Ovary (tissue), 3 donors: ENCODE data around the gene TARM1.

Experiments
- EP300 ChIP-seq: sonication (generic); formaldehyde crosslinking; IDR thresholded peaks from one replicate; pipeline ENCODE4 v1.6.1; 2017; ENCODE audit warnings: antibody characterized with exemption
- POLR2A ChIP-seq: fragments of 450-650 bp; IDR thresholded peaks from one replicate; pipeline ENCODE4 v1.6.1; 2017; ENCODE audit warnings: antibody characterized with exemption, mild to moderate bottlenecking, moderate library complexity
- TF ChIP-seq, protein P1 (sequence below), 3 donors: fragments of 450-650 bp in 2 of 3; fragments of 200-600 bp in 1 of 3; IDR thresholded peaks; one replicate each; pipeline versions ENCODE4 v1.5.1 to v1.8.0; 2016 to 2022; ENCODE audit warnings: antibody characterized with exemption in 3 of 3, mild to moderate bottlenecking in 1 of 3
- donor health status: DM: no; HTN: no; CAD: no.

DNA sequence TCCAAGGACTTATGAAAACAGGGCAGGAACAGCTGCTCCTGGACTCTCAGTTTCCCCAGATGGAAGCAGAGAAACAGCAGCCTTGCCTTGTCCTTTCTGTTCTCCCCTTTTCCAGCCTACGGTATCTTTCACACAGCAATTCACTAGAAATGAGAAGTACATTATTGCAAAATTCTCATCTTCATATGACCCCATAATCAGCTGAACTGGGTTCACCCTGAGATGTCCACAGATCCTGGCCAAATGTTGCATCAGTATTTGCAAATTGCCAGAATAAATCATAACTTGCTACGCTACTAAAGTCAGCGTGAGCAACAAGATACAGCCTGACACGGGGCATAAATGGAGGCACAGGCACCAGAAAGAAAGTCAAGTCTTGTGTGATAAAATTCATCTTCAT lies 33.5 kb downstream of the TARM1 start:
- TF ChIP-seq, protein P1, sequence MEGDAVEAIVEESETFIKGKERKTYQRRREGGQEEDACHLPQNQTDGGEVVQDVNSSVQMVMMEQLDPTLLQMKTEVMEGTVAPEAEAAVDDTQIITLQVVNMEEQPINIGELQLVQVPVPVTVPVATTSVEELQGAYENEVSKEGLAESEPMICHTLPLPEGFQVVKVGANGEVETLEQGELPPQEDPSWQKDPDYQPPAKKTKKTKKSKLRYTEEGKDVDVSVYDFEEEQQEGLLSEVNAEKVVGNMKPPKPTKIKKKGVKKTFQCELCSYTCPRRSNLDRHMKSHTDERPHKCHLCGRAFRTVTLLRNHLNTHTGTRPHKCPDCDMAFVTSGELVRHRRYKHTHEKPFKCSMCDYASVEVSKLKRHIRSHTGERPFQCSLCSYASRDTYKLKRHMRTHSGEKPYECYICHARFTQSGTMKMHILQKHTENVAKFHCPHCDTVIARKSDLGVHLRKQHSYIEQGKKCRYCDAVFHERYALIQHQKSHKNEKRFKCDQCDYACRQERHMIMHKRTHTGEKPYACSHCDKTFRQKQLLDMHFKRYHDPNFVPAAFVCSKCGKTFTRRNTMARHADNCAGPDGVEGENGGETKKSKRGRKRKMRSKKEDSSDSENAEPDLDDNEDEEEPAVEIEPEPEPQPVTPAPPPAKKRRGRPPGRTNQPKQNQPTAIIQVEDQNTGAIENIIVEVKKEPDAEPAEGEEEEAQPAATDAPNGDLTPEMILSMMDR (IDR thresholded peaks at IDR 0.05): no peak
- TF ChIP-seq POLR2A (no peak), EP300 (no peak)
